ENCODE measurements around the gene ANGEL2. TPM values are rescaled to one million over a fixed set of nuclear protein-coding genes. Genes with fewer than 3 reads are reported as not detected.

The ANGEL2 gene, protein sequence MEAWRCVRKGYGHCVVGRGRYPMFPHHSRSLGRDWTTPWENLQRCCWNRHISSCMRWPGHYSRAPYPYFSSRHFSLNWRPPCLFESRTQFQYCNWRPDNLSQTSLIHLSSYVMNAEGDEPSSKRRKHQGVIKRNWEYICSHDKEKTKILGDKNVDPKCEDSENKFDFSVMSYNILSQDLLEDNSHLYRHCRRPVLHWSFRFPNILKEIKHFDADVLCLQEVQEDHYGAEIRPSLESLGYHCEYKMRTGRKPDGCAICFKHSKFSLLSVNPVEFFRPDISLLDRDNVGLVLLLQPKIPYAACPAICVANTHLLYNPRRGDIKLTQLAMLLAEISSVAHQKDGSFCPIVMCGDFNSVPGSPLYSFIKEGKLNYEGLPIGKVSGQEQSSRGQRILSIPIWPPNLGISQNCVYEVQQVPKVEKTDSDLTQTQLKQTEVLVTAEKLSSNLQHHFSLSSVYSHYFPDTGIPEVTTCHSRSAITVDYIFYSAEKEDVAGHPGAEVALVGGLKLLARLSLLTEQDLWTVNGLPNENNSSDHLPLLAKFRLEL
- 33.0 TPM for polyA plus RNA-seq
- long read RNA-seq, donor 1: 0 reads
- long read RNA-seq, donor 2, full-length matches to known transcripts: 1 of 1 reads
- long read RNA-seq, donor 2, partial matches to known transcripts: 0 of 1 reads
- long read RNA-seq, donor 2, other reads (novel, unspliced or antisense): 0 of 1 reads
- long read RNA-seq, donor 3: 0 reads
- long read RNA-seq, donor 4: 0 reads
- long read RNA-seq, donor 5, partial matches to known transcripts: 5 of 5 reads
- long read RNA-seq, donor 5, other reads (novel, unspliced or antisense): 0 of 5 reads
- long read RNA-seq, donor 6, full-length matches to known transcripts: 2 of 2 reads
- long read RNA-seq, donor 6, partial matches to known transcripts: 0 of 2 reads
- long read RNA-seq, donor 6, other reads (novel, unspliced or antisense): 0 of 2 reads
- long read RNA-seq, donor 7: 0 reads
- long read RNA-seq, donor 8, partial matches to known transcripts: 0 of 1 reads
- long read RNA-seq, donor 8, other reads (novel, unspliced or antisense): 0 of 1 reads
- long read RNA-seq, donor 9, full-length matches to known transcripts: 2 of 2 reads
- long read RNA-seq, donor 9, partial matches to known transcripts: 0 of 2 reads
- long read RNA-seq, donor 9, other reads (novel, unspliced or antisense): 0 of 2 reads
- long read RNA-seq, donor 10, partial matches to known transcripts: 0 of 1 reads
- long read RNA-seq, donor 10, other reads (novel, unspliced or antisense): 0 of 1 reads
- long read RNA-seq, donor 11: 0 reads

DNA sequence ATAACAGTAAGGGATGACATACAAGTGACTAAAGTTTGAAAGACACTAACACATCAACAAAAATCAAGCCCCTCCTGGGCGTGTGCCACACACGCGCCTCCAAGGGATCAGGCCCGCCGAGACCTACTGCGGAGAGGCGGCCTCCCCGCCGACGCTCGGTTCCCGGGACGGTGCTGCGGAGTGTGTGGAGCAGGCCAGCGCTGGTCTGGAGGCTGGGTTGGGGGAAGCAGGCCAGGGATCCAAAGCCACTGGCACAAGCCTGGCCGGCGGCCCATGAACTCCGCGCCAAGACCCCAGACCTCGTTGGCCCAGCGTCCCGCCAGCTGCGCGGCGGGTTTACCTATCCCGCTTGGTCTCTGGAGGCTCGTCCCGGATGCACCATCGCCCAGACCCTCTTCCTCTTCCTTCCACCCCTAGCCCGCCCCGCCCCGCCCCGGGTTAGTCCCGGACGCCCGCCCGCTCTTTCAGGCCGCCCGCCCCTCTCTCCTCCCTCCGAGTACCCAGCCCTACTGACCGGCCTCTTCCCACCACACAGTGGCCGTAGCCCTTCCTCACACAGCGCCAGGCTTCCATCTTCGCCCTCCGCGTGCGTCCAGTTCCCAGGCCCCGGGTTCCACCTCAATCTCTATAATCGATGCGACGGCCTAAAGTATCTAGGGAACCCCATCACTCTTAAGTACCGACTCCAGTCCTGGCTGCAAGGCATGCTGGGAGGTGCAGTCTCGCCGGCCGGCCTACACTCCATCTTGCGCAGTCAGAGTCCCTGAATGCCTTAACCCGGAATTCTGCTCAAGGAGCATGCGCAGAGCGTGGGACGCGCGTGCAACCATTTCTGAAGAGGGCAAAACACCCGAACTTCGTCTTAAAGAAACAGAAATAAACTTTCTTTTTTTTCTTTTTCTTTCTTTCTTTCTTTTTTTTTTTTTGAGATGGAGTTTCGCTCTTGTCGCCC is at the start of gene ANGEL2:
Gene ANGEL2 (minus strand): TSS at position 769 of the 952 bp plus-strand sequence. CDS start 196 bp downstream, at position 573.
- DNase-seq: peak; percentile 98 to 99
- Histone ChIP-seq H3K4me3 (ENCODE audit: low read length) (peak within 1 kb of the TSS; percentile 92), H3K27ac (ENCODE audit: low read length) (peak within 1 kb of the TSS; percentile 90), H3K9me3 (ENCODE audit: control insufficient read depth, low read depth, low read length) (peaks cover 2% of the 10 kb centered on the region), H3K36me3 (ENCODE audit: control insufficient read depth, insufficient read depth, low read length) (peaks cover 8% of the 10 kb centered on the region), H3K4me1 (ENCODE audit: control insufficient read depth, insufficient read depth, low read length) (peaks cover 6% of the 10 kb centered on the region), H3K27me3 (ENCODE audit: control insufficient read depth, insufficient read depth, low read length) (no peaks in the 10 kb centered on the region)
- 0% methylated on average over 4 of the region's 66 CpGs for WGBS (ENCODE audit: insufficient coverage, low lambda C conversion rate)

GRCh38 chr1:213061263-213061662 is 45.6 kb upstream of the ANGEL2 start:
- DNase-seq: no peak
- WGBS (ENCODE audit: insufficient coverage, low lambda C conversion rate): no CpG with 5 or more reads among the region's 1 CpG
- Histone ChIP-seq H3K27ac (ENCODE audit: low read length) (no peak overlapping the region), H3K4me3 (ENCODE audit: low read length) (no peak overlapping the region), H3K9me3 (ENCODE audit: control insufficient read depth, low read depth, low read length) (no peaks in the 10 kb centered on the region), H3K27me3 (ENCODE audit: control insufficient read depth, insufficient read depth, low read length) (no peaks in the 10 kb centered on the region), H3K36me3 (ENCODE audit: control insufficient read depth, insufficient read depth, low read length) (no peaks in the 10 kb centered on the region), H3K4me1 (ENCODE audit: control insufficient read depth, insufficient read depth, low read length) (no peaks in the 10 kb centered on the region)

DNA sequence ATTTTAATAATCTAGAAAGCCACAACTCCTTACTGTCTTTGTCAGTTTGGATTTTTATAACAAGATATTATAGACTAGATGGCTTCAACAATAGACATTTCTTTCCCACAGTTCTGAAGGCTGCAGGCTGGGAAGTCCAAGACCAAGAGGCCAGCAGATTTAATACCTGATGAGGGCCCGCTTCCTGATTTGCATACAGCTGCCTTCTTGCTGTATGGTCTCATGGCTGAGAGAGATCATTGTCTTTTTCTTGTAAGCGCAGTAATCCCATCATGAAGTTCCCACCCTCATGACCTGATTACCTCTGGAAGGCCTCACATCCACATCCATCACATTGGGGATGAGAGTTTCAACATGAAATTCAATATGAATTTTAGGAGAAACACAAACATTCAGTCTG is 45.2 kb upstream of the ANGEL2 start:
- WGBS (ENCODE audit: insufficient coverage, low lambda C conversion rate): no CpG with 5 or more reads among the region's 2 CpGs

DNA sequence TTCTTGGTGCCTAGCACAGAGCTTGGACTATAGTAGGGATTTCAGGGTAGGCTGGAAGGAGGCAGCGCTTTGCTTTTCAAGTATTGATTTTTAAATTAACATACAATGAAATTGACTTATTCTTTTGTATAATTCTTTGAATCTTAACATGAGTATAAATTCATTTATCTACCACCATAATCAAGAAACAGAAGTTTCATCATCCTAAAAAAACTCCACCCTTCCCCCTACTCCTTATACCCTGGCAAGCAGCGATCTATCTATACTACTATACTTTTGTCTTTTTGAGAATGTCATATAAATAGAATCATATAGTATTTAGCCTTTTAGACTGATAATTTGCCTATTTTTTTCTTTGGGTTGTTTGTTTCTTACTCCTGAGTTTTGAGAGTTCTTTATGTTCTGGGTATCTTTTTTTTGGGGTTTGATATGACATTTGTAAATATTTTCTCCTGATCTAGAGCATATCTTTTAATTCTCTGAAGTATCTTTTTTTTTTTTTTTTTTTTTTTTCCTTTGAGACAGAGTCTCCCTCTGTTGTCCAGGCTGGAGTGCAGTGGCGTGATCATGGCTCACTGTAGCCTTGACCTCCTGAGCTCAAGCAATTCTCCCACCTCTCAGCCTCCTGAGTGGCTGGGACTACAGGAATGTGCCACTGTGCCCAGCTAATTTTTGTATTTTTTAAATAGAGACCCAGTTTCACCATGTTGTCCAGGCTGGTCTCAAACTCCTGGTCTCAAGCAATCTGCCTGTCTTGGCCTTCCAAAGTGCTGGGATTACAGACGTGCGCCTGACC is 41.8 kb upstream of the ANGEL2 start:
- H3K4me3 ChIP-seq (ENCODE audit: low read length): no peak overlapping the region
- H3K36me3 ChIP-seq (ENCODE audit: control insufficient read depth, insufficient read depth, low read length): no peaks in the 10 kb centered on the region
- no peak for DNase-seq
- H3K27me3 ChIP-seq (ENCODE audit: control insufficient read depth, insufficient read depth, low read length): no peaks in the 10 kb centered on the region
- no peaks in the 10 kb centered on the region for H3K4me1 ChIP-seq (ENCODE audit: control insufficient read depth, insufficient read depth, low read length)
- H3K27ac ChIP-seq (ENCODE audit: low read length): no peak overlapping the region
- 100% methylated on average over 1 of the region's 5 CpGs for WGBS (ENCODE audit: insufficient coverage, low lambda C conversion rate)
- no peaks in the 10 kb centered on the region for H3K9me3 ChIP-seq (ENCODE audit: control insufficient read depth, low read depth, low read length)

More for the DNA sequence above, 45.2 kb upstream of the ANGEL2 start:
- H3K36me3 ChIP-seq (ENCODE audit: control insufficient read depth, insufficient read depth, low read length): no peaks in the 10 kb centered on the region
- H3K27ac ChIP-seq (ENCODE audit: low read length): no peak overlapping the region
- H3K27me3 ChIP-seq (ENCODE audit: control insufficient read depth, insufficient read depth, low read length): no peaks in the 10 kb centered on the region
- no peak overlapping the region for H3K4me3 ChIP-seq (ENCODE audit: low read length)
- no peaks in the 10 kb centered on the region for H3K4me1 ChIP-seq (ENCODE audit: control insufficient read depth, insufficient read depth, low read length)
- DNase-seq: no peak
- no peaks in the 10 kb centered on the region for H3K9me3 ChIP-seq (ENCODE audit: control insufficient read depth, low read depth, low read length)

GRCh38 chr1:213055767-213056166 is 40.1 kb upstream of the ANGEL2 start:
- Histone ChIP-seq H3K36me3 (ENCODE audit: control insufficient read depth, insufficient read depth, low read length) (no peaks in the 10 kb centered on the region), H3K4me1 (ENCODE audit: control insufficient read depth, insufficient read depth, low read length) (peaks cover 5% of the 10 kb centered on the region), H3K9me3 (ENCODE audit: control insufficient read depth, low read depth, low read length) (no peaks in the 10 kb centered on the region), H3K27ac (ENCODE audit: low read length) (no peak overlapping the region), H3K4me3 (ENCODE audit: low read length) (no peak overlapping the region), H3K27me3 (ENCODE audit: control insufficient read depth, insufficient read depth, low read length) (no peaks in the 10 kb centered on the region)
- no peak for DNase-seq
- no CpG with 5 or more reads among the region's 3 CpGs for WGBS (ENCODE audit: insufficient coverage, low lambda C conversion rate)

DNA sequence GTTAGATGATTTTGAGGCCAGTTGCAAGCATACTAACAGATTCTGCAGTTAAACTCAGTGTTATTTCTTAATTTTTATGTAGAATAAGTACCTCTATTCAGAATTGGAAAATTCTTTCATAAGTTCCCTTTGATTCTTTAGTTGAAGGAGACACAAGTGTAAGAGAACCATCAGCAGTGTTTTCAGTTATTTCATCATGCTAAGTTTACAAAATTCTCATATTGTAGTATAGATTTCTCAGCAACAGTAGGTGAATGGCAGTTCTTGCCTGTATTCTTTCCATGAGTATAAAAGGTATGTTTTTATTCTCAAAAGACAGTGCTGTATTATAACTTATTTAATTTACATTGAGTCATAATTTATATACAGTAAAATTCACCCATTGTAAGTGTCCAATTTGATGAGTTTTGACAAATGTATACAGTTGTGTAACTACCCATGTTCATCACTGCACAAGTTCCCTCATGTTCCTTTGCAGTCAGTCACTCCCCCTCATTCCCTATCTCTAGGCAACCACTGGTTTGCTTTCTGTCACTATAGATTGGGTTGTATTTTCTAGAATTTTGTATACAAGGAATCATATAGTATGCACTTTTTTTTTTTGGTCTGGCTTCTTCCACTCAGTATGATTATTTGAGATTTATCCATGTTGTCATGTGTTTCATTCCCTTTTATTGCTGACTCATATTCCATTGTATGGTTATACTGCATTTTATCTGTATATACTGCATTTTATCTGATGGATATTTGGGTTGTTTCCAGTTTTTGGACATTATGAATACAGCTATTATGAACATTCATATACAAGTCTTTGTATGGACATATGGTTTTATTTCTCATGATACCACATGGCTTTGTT is 39.3 kb upstream of the ANGEL2 start:
- Histone ChIP-seq H3K27ac (ENCODE audit: low read length) (no peak overlapping the region), H3K4me1 (ENCODE audit: control insufficient read depth, insufficient read depth, low read length) (peaks cover 5% of the 10 kb centered on the region), H3K9me3 (ENCODE audit: control insufficient read depth, low read depth, low read length) (no peaks in the 10 kb centered on the region), H3K4me3 (ENCODE audit: low read length) (no peak overlapping the region), H3K27me3 (ENCODE audit: control insufficient read depth, insufficient read depth, low read length) (no peaks in the 10 kb centered on the region), H3K36me3 (ENCODE audit: control insufficient read depth, insufficient read depth, low read length) (no peaks in the 10 kb centered on the region)
- no peak for DNase-seq

- H3K4me1 ChIP-seq (ENCODE audit: control insufficient read depth, insufficient read depth, low read length): peaks cover 5% of the 10 kb centered on the region
- WGBS (ENCODE audit: insufficient coverage, low lambda C conversion rate): 70% methylated on average over 1 of the region's 2 CpGs
- no peak overlapping the region for H3K27ac ChIP-seq (ENCODE audit: low read length)
- H3K36me3 ChIP-seq (ENCODE audit: control insufficient read depth, insufficient read depth, low read length): no peaks in the 10 kb centered on the region
- H3K9me3 ChIP-seq (ENCODE audit: control insufficient read depth, low read depth, low read length): no peaks in the 10 kb centered on the region
- no peak for DNase-seq
- H3K4me3 ChIP-seq (ENCODE audit: low read length): no peak overlapping the region
- H3K27me3 ChIP-seq (ENCODE audit: control insufficient read depth, insufficient read depth, low read length): no peaks in the 10 kb centered on the region
Measured at GRCh38 chr1:213054142-213054541, 38.5 kb upstream of the ANGEL2 start.

DNA sequence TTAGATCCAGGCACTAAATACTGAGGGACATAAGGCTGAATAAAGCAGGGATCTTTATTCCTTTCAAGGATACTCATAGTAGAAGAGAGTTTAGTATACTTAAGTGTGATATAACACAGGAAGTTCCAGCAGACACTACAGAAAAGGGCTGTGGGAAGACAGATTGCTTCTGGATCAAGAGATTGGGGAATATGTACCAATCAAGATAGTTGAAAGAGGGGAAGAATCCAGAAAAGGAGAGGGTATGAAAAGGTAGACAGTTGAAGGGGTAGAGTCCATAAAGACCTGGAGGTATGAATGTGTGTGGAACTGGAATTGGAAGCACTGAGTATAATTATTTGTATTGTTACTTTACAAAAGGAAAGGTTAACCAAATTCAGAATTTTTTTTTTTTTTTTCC is 37.8 kb upstream of the ANGEL2 start:
- Histone ChIP-seq H3K4me1 (ENCODE audit: control insufficient read depth, insufficient read depth, low read length) (peaks cover 5% of the 10 kb centered on the region), H3K27ac (ENCODE audit: low read length) (no peak overlapping the region), H3K4me3 (ENCODE audit: low read length) (no peak overlapping the region), H3K36me3 (ENCODE audit: control insufficient read depth, insufficient read depth, low read length) (no peaks in the 10 kb centered on the region), H3K27me3 (ENCODE audit: control insufficient read depth, insufficient read depth, low read length) (no peaks in the 10 kb centered on the region), H3K9me3 (ENCODE audit: control insufficient read depth, low read depth, low read length) (no peaks in the 10 kb centered on the region)
- no peak for DNase-seq

Measured in large intestine (tissue), 12 donors.